Body of pancreas (tissue), 4 donors: Measurements from ENCODE around the gene GJC2. TPM values are rescaled to one million over a fixed set of nuclear protein-coding genes. Genes with fewer than 3 reads are reported as not detected.

Experiments
- ATAC-seq: fragments of 150-250 bp; one replicate; pipeline ENCODE4 v1.9.1; 2016
- DNase-seq, 4 donors: peaks; one replicate each; pipeline ENCODE4 v3.0.0-alpha.2; 2019
- H3K27ac ChIP-seq, 4 donors: fragments of 200-600 bp; sonication (generic); 1 replicate in 3 of 4; 2 replicates in 1 of 4; pipeline versions ENCODE4 v1.5.1 to v1.6.1; 2016 to 2019; ENCODE audit warnings: mild to moderate bottlenecking in 1 of 4, mixed read lengths in 1 of 4, moderate library complexity in 1 of 4
- H3K27me3 ChIP-seq, 2 donors: fragments of 200-600 bp; sonication (generic); one replicate each; pipeline ENCODE4 v1.6.0; 2016; ENCODE audit warnings: mild to moderate bottlenecking in 1 of 2
- H3K36me3 ChIP-seq, 2 donors: fragments of 200-600 bp; sonication (generic); replicated peaks in 1 of 2; 2 replicates each; pipeline ENCODE4 v1.5.1; 2016; ENCODE audit warnings: low read depth in 2 of 2; ENCODE audit not compliant: insufficient read depth in 1 of 2
- H3K4me1 ChIP-seq: fragments of 200-600 bp; sonication (generic); one replicate; pipeline ENCODE4 v1.6.0; 2016
- H3K4me3 ChIP-seq, 2 donors: fragments of 200-600 bp; sonication (generic); 1 replicate in 1 of 2; 2 replicates in 1 of 2; pipeline ENCODE4 v1.5.1; 2016 to 2019
- H3K9me3 ChIP-seq, 3 donors: fragments of 200-600 bp; sonication (generic); 1 replicate in 2 of 3; 2 replicates in 1 of 3; pipeline ENCODE4 v1.5.1; 2016
- POLR2A ChIP-seq, 3 donors: fragments of 450-650 bp; IDR thresholded peaks; one replicate each; pipeline ENCODE4 v1.6.1; 2016; ENCODE audit warnings: antibody characterized with exemption in 3 of 3, mild to moderate bottlenecking in 2 of 3
- WGBS, 2 donors: methylation state at CpG; one replicate each; pipeline ENCODE4 v1.1.5; 2017; 5-methylcytosine and 5-hydroxymethylcytosine counted together
- intact Hi-C: fragments of 100-400 bp; cut with DNase I; formaldehyde crosslinking; loops from one replicate; pipeline ENCODE4 v1.15.1; 2023
- total RNA-seq, 2 donors: library from RNA; depleted of rRNA; stranded (reverse); fragments of >200 nt; gene quantifications; one replicate each; pipeline ENCODE4 v1.1.0, GENCODE V29; 2016
- TF ChIP-seq, protein P1 (sequence below), 7 experiments: fragments of 450-650 bp in 4 of 7; fragments of 200-600 bp in 3 of 7; sonication (generic) in 3 of 7; IDR thresholded peaks; one replicate each; pipeline ENCODE4 v1.5.1; 2016 to 2019; ENCODE audit warnings: antibody characterized with exemption in 7 of 7

GJC2 gene
- total RNA-seq, 2 donors from 2014 or later, result 0.33 to 1.6 TPM

GRCh38 chr1:228190778-228191177, 41.0 kb downstream of the GJC2 start:
- no peak for TF ChIP-seq POLR2A (IDR thresholded peaks at IDR 0.05)
- TF ChIP-seq, protein P1, sequence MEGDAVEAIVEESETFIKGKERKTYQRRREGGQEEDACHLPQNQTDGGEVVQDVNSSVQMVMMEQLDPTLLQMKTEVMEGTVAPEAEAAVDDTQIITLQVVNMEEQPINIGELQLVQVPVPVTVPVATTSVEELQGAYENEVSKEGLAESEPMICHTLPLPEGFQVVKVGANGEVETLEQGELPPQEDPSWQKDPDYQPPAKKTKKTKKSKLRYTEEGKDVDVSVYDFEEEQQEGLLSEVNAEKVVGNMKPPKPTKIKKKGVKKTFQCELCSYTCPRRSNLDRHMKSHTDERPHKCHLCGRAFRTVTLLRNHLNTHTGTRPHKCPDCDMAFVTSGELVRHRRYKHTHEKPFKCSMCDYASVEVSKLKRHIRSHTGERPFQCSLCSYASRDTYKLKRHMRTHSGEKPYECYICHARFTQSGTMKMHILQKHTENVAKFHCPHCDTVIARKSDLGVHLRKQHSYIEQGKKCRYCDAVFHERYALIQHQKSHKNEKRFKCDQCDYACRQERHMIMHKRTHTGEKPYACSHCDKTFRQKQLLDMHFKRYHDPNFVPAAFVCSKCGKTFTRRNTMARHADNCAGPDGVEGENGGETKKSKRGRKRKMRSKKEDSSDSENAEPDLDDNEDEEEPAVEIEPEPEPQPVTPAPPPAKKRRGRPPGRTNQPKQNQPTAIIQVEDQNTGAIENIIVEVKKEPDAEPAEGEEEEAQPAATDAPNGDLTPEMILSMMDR (IDR thresholded peaks at IDR 0.05), result no peak

DNA sequence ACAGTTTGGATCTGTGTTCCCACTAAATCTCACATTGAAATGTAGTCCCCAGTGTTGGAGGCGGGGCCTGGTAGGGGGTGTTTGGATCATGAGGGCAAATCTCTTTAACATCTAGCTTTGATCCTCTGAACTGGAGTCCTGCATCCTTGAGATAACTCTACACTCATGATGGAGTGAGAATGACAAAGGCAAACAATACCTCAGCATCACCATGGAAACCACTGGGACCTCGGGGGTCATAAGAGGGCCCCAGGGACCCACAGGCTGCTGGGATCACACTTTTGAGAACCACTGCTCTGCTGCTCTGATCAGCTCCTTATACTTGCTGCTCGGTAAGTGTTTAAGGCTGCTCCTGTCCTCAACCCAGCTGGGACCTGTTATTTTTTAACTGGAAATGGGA, 44.7 kb downstream of the GJC2 start:
- Histone ChIP-seq H3K4me3 (no peak overlapping the region), H3K27me3 (no peaks in the 10 kb centered on the region), H3K9me3 (peaks cover 0 to 10% (median 0%) of the 10 kb centered on the region in 3 donors), H3K36me3 (no peaks in the 10 kb centered on the region), H3K4me1 (no peaks in the 10 kb centered on the region), H3K27ac (no peak overlapping the region)
- no peak for ATAC-seq
- intact Hi-C loops, result no loop called here
- no peak for DNase-seq
- TF ChIP-seq POLR2A (IDR thresholded peaks at IDR 0.05), result no peak
- TF ChIP-seq, protein P1 (IDR thresholded peaks at IDR 0.05), result no peak
- 75 to 82% methylated on average over 3 of the region's 3 CpGs for WGBS, 2 donors

More at GRCh38 chr1:228190778-228191177, 41.0 kb downstream of the GJC2 start:
- Histone ChIP-seq H3K27me3 (no peaks in the 10 kb centered on the region), H3K4me3 (no peak overlapping the region), H3K36me3 (no peaks in the 10 kb centered on the region), H3K27ac (no peak overlapping the region), H3K9me3 (no peaks in the 10 kb centered on the region), H3K4me1 (no peaks in the 10 kb centered on the region)
- no peak for DNase-seq
- WGBS, 2 donors, result 89 to 90% methylated on average over 5 of the region's 5 CpGs
- ATAC-seq, result no peak
- intact Hi-C loops, result no loop called here

DNA sequence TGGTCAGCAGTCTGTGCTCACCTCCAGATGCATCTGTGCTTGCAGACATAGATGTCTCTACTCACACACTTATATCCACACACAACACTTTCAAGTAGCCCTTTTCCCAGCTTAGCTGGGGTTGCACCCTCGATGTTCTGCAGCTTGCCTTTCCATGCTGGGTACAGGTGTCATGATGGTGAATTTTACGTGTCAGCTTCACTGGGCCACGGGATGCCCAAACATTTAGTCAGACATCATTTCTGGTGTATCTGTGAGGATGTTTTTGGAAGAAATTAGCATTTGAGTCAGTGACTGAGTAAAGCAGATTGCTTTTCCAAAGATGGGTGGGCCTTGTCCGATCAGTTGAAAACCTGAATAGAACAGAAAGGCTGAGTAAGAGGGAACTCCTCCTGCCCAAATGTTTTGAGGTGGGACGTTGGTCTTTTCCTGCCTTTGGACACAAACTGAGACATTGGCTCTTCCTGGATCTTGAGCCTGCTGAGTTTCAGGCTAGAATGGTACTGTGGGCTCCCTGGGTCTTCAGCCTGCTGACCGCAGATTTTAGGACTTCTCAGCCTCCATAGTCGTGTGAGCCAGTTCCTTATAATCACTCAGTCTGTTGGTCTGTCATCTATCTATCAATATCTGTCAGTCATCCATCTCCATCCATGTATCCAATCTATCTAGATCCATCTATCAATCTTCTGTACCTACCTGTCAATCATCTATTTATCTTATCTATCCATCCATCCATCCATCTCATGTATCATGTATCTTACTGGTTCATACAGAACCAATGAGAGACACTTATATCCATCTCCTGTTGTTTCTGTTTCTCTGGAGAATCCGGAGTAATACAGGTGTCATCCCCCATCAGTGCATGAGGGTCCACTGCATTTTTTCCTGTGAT, 45.4 kb downstream of the GJC2 start:
- DNase-seq (no peak), ATAC-seq (no peak)
- intact Hi-C loops, result no loop called here
- 86 to 90% methylated on average over 8 of the region's 8 CpGs for WGBS, 2 donors
- no peaks in the 10 kb centered on the region for H3K4me1 ChIP-seq
- H3K36me3 ChIP-seq, result no peaks in the 10 kb centered on the region
- H3K27ac ChIP-seq, result no peak overlapping the region
- peaks cover 0 to 10% (median 0%) of the 10 kb centered on the region in 3 donors for H3K9me3 ChIP-seq
- H3K27me3 ChIP-seq, result no peaks in the 10 kb centered on the region
- no peak for TF ChIP-seq POLR2A (IDR thresholded peaks at IDR 0.05)
- TF ChIP-seq, protein P1 (IDR thresholded peaks at IDR 0.05), result no peak
- no peak overlapping the region for H3K4me3 ChIP-seq

GRCh38 chr1:228197555-228198147, 47.9 kb downstream of the GJC2 start:
- no peak for ATAC-seq
- 92 to 97% methylated on average over 4 of the region's 4 CpGs for WGBS, 2 donors

More at GRCh38 chr1:228197555-228198147, 47.9 kb downstream of the GJC2 start:
- H3K36me3 ChIP-seq, result no peaks in the 10 kb centered on the region
- no peak for DNase-seq
- no peak overlapping the region for H3K4me3 ChIP-seq
- TF ChIP-seq, protein P1 (IDR thresholded peaks at IDR 0.05), result no peak
- TF ChIP-seq POLR2A (IDR thresholded peaks at IDR 0.05), result no peak
- H3K27ac ChIP-seq, result no peak overlapping the region
- H3K27me3 ChIP-seq, result no peaks in the 10 kb centered on the region
- no peaks in the 10 kb centered on the region for H3K4me1 ChIP-seq
- intact Hi-C loops, result no loop called here
- H3K9me3 ChIP-seq, result peaks cover 0 to 10% (median 0%) of the 10 kb centered on the region in 3 donors
